GM12873 (cell line): Measurements from ENCODE around the gene HES4.
A peak's percentile ranks its signal among the peaks of the same experiment; 100 is the strongest.

Source experiments
- TF ChIP-seq, protein P1 (sequence below): IDR thresholded peaks from 2 replicates; pipeline ENCODE4 v1.5.1; 2012; ENCODE audit warnings: low read depth, mild to moderate bottlenecking, moderate library complexity, low read length, control low read depth; ENCODE audit not compliant: insufficient read depth; ENCODE audit errors: missing control alignments

The HES4 gene

DNA sequence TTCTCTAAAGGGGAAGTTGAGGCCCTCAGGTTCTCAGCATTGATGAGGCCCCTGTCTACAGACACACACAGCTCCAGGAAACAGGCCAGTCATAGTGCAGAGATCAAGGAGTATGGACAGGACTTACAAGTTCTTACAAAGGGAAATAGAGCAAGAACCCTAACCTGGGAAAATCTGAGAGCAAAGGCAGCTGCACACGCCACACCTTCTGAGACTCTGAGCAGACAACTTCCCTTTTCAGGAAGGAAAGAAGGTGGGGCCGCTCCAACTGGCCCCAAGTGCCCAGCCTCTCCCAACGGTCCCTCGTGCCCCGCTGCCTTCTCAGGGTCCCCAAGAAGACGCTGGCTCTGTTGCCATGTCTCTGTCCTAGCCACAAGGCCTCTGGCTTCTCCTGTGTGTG is 44.4 kb downstream of the HES4 start:
- TF ChIP-seq, protein P1, sequence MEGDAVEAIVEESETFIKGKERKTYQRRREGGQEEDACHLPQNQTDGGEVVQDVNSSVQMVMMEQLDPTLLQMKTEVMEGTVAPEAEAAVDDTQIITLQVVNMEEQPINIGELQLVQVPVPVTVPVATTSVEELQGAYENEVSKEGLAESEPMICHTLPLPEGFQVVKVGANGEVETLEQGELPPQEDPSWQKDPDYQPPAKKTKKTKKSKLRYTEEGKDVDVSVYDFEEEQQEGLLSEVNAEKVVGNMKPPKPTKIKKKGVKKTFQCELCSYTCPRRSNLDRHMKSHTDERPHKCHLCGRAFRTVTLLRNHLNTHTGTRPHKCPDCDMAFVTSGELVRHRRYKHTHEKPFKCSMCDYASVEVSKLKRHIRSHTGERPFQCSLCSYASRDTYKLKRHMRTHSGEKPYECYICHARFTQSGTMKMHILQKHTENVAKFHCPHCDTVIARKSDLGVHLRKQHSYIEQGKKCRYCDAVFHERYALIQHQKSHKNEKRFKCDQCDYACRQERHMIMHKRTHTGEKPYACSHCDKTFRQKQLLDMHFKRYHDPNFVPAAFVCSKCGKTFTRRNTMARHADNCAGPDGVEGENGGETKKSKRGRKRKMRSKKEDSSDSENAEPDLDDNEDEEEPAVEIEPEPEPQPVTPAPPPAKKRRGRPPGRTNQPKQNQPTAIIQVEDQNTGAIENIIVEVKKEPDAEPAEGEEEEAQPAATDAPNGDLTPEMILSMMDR: no peak

DNA sequence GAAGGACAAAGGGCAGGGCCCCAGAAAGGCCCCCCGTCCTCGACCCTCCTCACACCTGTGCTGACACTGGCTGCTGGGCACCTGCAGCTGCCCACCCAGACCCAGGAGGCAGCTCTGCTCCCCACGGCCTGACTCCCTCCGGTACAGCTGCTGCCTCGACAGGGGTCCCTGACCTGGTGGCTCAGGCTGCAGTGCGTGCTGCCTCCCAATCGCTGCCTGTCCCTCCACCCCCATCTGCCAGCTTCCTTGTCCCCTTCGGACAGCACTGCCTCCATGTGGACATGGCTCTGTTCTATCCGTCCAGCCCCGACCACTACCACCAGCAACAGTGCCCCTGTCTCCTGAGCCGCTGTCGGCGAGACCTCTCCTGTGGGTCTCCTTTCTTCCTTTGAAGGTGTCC is 45.0 kb downstream of the HES4 start:
- TF ChIP-seq, protein P1: no peak

DNA sequence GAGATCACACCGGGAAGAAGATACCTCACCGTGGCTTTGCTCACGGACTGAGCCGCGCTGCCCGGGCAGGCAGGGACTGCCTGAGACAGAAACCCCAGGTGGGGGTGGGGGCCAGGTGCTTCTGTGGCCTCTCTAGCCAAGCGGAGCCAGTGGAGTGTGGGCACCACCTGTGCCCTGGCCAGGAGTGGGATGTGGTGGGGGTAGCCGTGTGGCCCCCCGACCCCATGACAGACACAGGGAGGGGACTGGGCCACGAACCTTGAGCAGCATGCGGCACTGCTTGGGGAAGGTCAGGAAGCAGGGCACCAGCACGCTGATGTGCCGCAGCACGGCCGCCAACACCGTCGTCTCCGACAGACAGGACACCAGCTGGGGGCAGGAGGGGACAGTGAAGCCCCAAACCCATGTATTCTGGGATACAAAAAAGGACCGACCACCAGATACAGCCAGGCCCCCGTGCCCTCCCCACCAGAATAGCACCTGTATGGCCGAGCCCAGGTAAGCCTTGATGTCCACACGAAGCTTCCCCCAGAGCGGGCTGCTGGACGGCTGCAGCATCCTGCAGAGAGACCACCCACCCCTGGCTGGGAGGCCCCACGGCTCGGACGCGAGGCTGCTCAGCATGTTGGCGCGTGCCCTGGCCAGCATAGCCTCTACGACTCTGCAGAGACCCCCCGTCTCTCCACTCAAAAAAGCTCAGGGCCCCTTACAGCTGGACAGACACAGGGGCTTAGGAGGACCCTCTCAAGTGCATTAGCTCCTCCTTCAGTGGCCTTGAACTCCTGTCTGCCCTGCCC is 46.2 kb downstream of the HES4 start:
- TF ChIP-seq, protein P1: no peak

GRCh38 chr1:952603-953002 is 47.3 kb downstream of the HES4 start:
- TF ChIP-seq, protein P1: no peak

GRCh38 chr1:952201-952600 is 47.7 kb downstream of the HES4 start:
- TF ChIP-seq, protein P1: no peak

DNA sequence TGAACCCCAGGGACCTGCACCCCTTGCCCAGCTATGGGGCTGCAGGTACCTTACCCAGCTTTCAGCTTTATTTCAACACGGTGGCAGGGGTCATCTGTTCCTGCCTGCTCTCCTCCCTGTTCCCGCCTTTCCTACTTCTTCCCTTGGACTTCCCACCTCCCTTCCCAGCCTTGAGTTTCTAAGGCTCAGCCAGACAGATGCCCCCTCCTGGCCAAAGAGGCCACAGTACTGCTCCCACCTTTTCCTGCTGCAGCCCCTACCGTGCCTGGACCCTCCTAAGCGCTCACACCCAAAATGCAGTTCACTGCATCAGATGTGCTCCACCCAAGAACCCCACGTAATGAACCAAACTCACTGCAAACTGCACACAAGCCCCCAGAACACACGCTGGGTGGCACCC is 48.5 kb downstream of the HES4 start:
- TF ChIP-seq, protein P1: peak; percentile 12

DNA sequence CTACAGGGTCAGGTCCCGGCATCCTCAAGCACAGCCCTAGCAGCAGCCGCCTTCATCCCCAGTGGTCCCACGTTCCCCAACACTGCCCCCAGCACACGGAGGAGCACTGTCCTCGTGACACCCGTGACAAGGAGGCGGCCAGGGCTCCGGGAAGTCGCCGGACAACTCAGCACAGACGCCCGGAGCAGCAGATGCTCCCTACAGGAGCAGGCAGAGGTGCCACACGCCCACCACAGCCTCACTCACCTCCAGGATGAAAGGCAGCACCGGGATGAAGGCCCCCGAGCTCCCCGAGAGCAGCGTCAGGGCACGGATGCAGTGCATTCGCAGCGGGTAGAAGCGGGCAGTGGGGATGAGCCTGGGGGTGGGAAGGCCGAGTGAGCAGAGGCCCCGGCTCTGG is 49.0 kb downstream of the HES4 start:
- TF ChIP-seq, protein P1: no peak
